Measurements from ENCODE around the gene MOV10. TPM values are rescaled to one million over a fixed set of nuclear protein-coding genes. Genes with fewer than 3 reads are reported as not detected.

The MOV10 gene
- total RNA-seq = 54.4 TPM

DNA sequence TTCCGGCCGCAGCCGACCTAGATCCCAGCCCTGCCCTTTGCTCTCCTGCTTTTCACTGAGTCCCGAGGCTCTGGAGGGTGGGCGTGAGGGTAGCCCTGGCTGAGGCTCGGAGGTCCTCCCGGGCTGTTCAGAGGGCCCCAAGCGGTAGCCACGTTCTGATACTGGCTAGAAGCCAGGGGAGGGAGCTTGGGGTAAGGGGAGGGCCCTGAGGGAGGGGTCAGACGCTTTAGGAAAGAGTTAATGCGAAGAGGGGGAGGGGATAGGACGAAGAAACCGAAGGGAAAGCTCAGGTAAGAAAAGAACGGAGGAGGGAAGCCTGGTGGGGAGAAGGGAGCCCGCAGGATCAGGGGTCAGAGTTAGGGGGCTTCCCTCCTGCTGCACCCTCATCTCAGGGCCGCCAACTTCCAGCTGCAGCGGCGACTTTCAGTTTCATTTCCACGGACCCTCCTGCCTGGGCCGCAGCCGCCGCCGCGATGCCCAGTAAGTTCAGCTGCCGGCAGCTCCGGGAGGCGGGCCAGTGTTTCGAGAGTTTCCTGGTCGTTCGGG lies at the start of gene MOV10:
TSS of gene MOV10 (plus strand) at position 220 of the 546 bp plus-strand sequence. CDS start at position 474, 254 bp downstream.

DNA sequence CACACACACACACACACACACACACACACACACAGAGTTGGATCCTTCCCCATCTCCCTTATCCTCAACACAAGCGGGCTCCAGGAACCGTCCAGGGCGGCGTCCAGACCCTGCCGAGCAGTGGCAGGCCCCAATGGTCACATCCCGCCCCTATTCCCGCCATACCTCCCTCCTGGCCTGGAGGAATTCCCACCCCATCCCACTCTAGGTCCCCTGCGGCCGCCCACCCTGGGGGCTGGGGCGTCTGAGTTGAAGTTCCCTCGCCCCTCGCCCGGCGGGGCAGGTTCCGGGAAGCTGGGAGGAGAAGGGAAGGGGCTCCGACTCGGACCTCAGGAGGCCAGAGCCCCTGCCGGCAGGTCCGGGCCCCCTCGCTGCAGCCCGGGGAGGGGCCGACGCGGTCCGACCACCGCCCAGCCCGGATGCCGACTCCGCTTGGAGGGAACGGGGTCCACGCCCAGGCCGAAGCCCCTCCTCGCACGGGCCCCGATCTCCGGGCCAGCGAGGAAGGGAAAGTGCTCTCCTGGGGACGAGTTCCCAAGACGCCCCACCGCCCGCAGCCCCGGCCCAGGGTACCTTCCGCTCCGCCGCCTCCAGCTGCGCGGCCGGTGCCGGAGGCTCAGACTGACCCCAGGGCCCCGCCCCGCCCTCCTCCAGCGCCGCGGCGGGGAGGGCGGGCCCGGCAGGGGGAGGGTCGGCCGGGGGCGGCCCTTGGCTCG lies 32.2 kb downstream of the MOV10 start, which contains the start of gene RHOC:
TSS of gene RHOC (minus strand) at position 623 of the 716 bp plus-strand sequence. CDS start 3,328 bp downstream, outside the sequence.

GRCh38 chr1:112715264-112716053 lies 41.0 kb downstream of the MOV10 start, which contains the start of gene PPM1J:
Gene PPM1J, minus strand, starts transcription at chr1:112715332. Its CDS starts 31 bp downstream, at chr1:112715301.

Small RNA genes lying within 50 kb of the gene (small RNA-seq; reads per million reads assigned to genes)
- gene RNU7-70P (ENCODE audit: low replicate concordance) = not detected

Other genes starting within 250 kb of the MOV10 start
- gene WNT2B, start 165.7 kb upstream of the MOV10 start, total RNA-seq = 8.5 TPM
- gene ST7L, start 55.5 kb upstream of the MOV10 start, total RNA-seq = 27.3 TPM
- gene CAPZA1, start 54.8 kb upstream of the MOV10 start, total RNA-seq = 84.9 TPM
- 145 TPM for gene RHOC, start 32.5 kb downstream of the MOV10 start, total RNA-seq
- gene PPM1J, start 40.7 kb downstream of the MOV10 start, total RNA-seq = 2.3 TPM

All from metanephros (tissue), 2 donors.